Hepatocyte (in vitro differentiated cells): Measurements from ENCODE around the gene SPART. TPM values are rescaled to one million over a fixed set of nuclear protein-coding genes. Genes with fewer than 3 reads are reported as not detected.

Experiments
- DNase-seq: peaks from one replicate; pipeline ENCODE4 v3.0.0-alpha.2; 2016; ENCODE audit warnings: low spot score
- H2AFZ ChIP-seq: fragments of 200-600 bp; sonication (generic); 2 replicates; pipeline ENCODE4 v1.6.0; 2016; ENCODE audit warnings: antibody characterized with exemption, mild to moderate bottlenecking
- H3K27ac ChIP-seq: fragments of 200-600 bp; sonication (generic); 2 replicates; pipeline ENCODE4 v1.5.1; 2016; ENCODE audit warnings: mild to moderate bottlenecking
- H3K27me3 ChIP-seq: fragments of 200-600 bp; sonication (generic); 2 replicates; pipeline ENCODE4 v1.6.1; 2016
- H3K36me3 ChIP-seq: fragments of 200-600 bp; sonication (generic); replicated peaks from 2 replicates; pipeline ENCODE4 v1.5.1; 2016; ENCODE audit warnings: low read depth; ENCODE audit not compliant: insufficient read depth
- H3K4me1 ChIP-seq: fragments of 200-600 bp; sonication (generic); 2 replicates; pipeline ENCODE4 v1.5.1; 2016; ENCODE audit warnings: mild to moderate bottlenecking, moderate library complexity; ENCODE audit not compliant: insufficient read depth
- H3K4me2 ChIP-seq: fragments of 200-600 bp; sonication (generic); 2 replicates; pipeline ENCODE4 v1.6.0; 2016
- H3K4me3 ChIP-seq: fragments of 200-600 bp; sonication (generic); 2 replicates; pipeline ENCODE4 v1.5.1; 2016; ENCODE audit warnings: mild to moderate bottlenecking
- H3K79me2 ChIP-seq: fragments of 200-600 bp; sonication (generic); 2 replicates; pipeline ENCODE4 v1.6.0; 2017; ENCODE audit warnings: mild to moderate bottlenecking
- H3K9me2 ChIP-seq: fragments of 200-600 bp; sonication (generic); replicated peaks from 2 replicates; pipeline ENCODE4 v1.6.0; 2017; ENCODE audit warnings: mild to moderate bottlenecking; ENCODE audit not compliant: insufficient read depth
- H3K9me3 ChIP-seq: fragments of 200-600 bp; sonication (generic); 2 replicates; pipeline ENCODE4 v1.5.1; 2016; ENCODE audit warnings: low read depth, mild to moderate bottlenecking
- H4K20me1 ChIP-seq: fragments of 200-600 bp; sonication (generic); 2 replicates; pipeline ENCODE4 v1.6.0; 2016; ENCODE audit warnings: mild to moderate bottlenecking; ENCODE audit not compliant: insufficient read depth, poor library complexity, severe bottlenecking
- EZH2 ChIP-seq: fragments of 200-600 bp; sonication (generic); IDR thresholded peaks from 2 replicates; pipeline ENCODE4 v1.6.1; 2016; ENCODE audit warnings: antibody characterized with exemption, mild to moderate bottlenecking, borderline replicate concordance
- EZH2phosphoT487 ChIP-seq: fragments of 200-600 bp; sonication (generic); IDR thresholded peaks from one replicate; pipeline ENCODE4 v1.6.1; 2018; ENCODE audit warnings: antibody characterized with exemption, mild to moderate bottlenecking, low read depth, moderate library complexity; ENCODE audit not compliant: unreplicated experiment, severe bottlenecking
- WGBS: methylation state at CpG from one replicate; pipeline ENCODE4 v1.1.6; 2016; ENCODE audit warnings: low lambda C conversion rate; ENCODE audit errors: missing lambda C conversion rate; 5-methylcytosine and 5-hydroxymethylcytosine counted together
- polyA plus RNA-seq: library from polyadenylated mRNA; unstranded; fragments of >200 nt; fragmentation: Nextera tagmentation; extraction: Ambion mirVana; gene quantifications from 2 replicates; pipeline ENCODE4 v1.2.1, GENCODE V29; 2016
- total RNA-seq: library from RNA; depleted of rRNA; stranded (reverse); fragments of >200 nt; gene quantifications from 2 replicates; pipeline ENCODE4 v1.2.3, GENCODE V29; 2014
- TF ChIP-seq, protein P1 (sequence below): fragments of 200-600 bp; sonication (generic); IDR thresholded peaks from 2 replicates; pipeline ENCODE4 v1.5.1; 2016; ENCODE audit warnings: antibody characterized with exemption, mild to moderate bottlenecking; ENCODE audit not compliant: poor library complexity

The SPART gene
- total and polyA plus RNA-seq, 2 experiments from 2014 or later, result 86.7 to 107 TPM

DNA sequence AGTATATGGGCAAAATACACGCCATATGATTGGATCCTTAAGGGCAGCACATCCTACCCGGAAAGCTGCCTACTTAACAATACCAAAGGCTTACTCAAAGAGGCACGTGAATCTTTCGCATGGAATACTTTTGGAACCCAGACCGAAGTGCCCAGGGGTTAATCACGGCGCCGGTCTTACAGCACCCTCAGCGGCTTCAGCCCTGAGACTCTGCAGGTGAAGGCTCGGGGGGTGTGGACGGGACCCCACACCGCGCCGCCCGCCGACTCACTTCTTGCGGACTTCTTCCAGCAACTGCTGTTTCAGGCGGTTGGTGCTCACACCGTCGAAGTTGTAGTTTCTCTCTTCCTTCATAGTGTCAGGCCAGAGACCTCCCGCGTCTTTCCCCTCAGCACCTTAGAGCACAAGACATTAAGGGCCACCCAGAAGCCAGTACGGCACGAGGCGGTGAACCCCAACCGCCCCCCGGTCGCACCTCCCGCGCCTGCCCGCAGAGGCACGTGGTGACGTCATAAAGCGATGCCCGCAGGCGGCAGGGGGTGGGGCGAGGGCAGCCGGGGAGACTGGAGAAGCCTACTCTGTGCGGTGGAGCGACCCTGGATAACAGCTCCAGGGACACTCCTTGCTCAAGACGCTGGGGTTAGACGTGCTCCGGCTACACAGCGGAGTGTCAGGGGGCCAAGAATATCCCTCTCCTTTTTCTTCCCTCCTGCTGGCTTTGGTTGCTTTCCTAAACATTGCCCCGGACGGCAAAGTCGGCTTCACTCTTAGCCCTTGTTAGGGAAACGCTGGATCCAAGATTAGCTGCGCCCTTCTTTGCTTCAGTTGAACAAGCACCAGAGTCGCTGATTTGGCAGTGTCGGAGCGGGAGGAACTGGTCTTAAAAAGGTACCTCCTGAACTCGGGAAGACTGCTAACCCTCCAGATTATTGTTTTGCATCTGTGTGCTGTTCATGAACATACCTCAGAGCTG, 48.5 kb downstream of the SPART start, which contains the start of gene CCDC169:
Gene CCDC169 (minus strand): TSS at position 449 of the 973 bp plus-strand sequence. CDS start 95 bp downstream, at position 354.
- no peaks in the 10 kb centered on the region for H3K9me3 ChIP-seq
- peak within 1 kb of the TSS; percentile 85 for H3K4me2 ChIP-seq
- no peak for TF ChIP-seq EZH2
- TF ChIP-seq, protein P1, sequence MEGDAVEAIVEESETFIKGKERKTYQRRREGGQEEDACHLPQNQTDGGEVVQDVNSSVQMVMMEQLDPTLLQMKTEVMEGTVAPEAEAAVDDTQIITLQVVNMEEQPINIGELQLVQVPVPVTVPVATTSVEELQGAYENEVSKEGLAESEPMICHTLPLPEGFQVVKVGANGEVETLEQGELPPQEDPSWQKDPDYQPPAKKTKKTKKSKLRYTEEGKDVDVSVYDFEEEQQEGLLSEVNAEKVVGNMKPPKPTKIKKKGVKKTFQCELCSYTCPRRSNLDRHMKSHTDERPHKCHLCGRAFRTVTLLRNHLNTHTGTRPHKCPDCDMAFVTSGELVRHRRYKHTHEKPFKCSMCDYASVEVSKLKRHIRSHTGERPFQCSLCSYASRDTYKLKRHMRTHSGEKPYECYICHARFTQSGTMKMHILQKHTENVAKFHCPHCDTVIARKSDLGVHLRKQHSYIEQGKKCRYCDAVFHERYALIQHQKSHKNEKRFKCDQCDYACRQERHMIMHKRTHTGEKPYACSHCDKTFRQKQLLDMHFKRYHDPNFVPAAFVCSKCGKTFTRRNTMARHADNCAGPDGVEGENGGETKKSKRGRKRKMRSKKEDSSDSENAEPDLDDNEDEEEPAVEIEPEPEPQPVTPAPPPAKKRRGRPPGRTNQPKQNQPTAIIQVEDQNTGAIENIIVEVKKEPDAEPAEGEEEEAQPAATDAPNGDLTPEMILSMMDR, result no peak
- no peak for TF ChIP-seq EZH2phosphoT487
- WGBS, result 13% methylated on average over 49 of the region's 53 CpGs
- peaks cover 6% of the 10 kb centered on the region for H3K79me2 ChIP-seq
- DNase-seq, result peak; percentile 81
- no peaks in the 10 kb centered on the region for H3K9me2 ChIP-seq
- H4K20me1 ChIP-seq, result no peaks in the 10 kb centered on the region
- H3K27me3 ChIP-seq, result no peaks in the 10 kb centered on the region
- H3K27ac ChIP-seq, result peak within 1 kb of the TSS; percentile 58
- H2AFZ ChIP-seq, result peak within 1 kb of the TSS; percentile 85
- peak within 1 kb of the TSS; percentile 54 for H3K4me3 ChIP-seq
- H3K4me1 ChIP-seq, result no peaks in the 10 kb centered on the region
- no peaks in the 10 kb centered on the region for H3K36me3 ChIP-seq

GRCh38 chr13:36294096-36294495, 52.1 kb downstream of the SPART start:
- WGBS, result 74% methylated on average over 3 of the region's 3 CpGs
- Histone ChIP-seq H3K36me3 (no peaks in the 10 kb centered on the region), H3K27me3 (no peaks in the 10 kb centered on the region), H4K20me1 (no peaks in the 10 kb centered on the region), H3K27ac (no peak overlapping the region), H3K4me3 (no peak overlapping the region), H3K9me2 (no peaks in the 10 kb centered on the region), H3K9me3 (no peaks in the 10 kb centered on the region), H3K4me2 (no peak overlapping the region), H3K4me1 (no peaks in the 10 kb centered on the region), H3K79me2 (peaks cover 6% of the 10 kb centered on the region), H2AFZ (no peak overlapping the region)
- no peak for DNase-seq
- TF ChIP-seq, protein P1, result no peak
- TF ChIP-seq EZH2 (no peak), EZH2phosphoT487 (no peak)

DNA sequence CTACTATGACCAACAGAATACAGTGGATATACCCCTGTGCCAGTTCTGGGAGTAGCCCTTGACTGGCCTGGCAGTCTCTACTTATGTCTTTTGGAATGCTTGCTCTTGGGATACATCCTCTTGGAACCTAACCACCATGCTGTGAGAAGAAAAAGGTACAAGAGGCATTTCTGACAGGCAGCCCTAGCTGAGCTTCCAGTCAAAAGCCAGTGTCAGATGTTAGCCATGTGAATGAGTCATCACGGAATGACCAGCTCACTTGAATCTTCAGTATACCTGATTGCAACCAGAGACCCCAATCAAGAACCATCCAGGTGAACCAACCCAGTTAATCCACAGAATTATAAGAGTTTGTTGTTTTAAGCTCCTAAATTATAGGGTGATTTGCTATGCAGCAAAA, 52.7 kb downstream of the SPART start:
- Histone ChIP-seq H3K79me2 (peaks cover 6% of the 10 kb centered on the region), H4K20me1 (no peaks in the 10 kb centered on the region), H3K36me3 (no peaks in the 10 kb centered on the region), H3K4me1 (no peaks in the 10 kb centered on the region), H3K9me3 (peaks cover under 1% of the 10 kb centered on the region), H2AFZ (no peak overlapping the region), H3K4me2 (no peak overlapping the region), H3K4me3 (no peak overlapping the region), H3K27me3 (no peaks in the 10 kb centered on the region), H3K27ac (no peak overlapping the region), H3K9me2 (no peaks in the 10 kb centered on the region)
- 92% methylated on average over 1 of the region's 1 CpG for WGBS
- no peak for TF ChIP-seq EZH2phosphoT487
- TF ChIP-seq, protein P1, result no peak
- no peak for TF ChIP-seq EZH2
- no peak for DNase-seq
